Measurements from ENCODE around the gene TMEM218. TPM values are rescaled to one million over a fixed set of nuclear protein-coding genes. Genes with fewer than 3 reads are reported as not detected.

The TMEM218 gene
- total and polyA plus RNA-seq, 2 of the 8 experiments (the other 6 are each of a cell fraction or from before 2014, with no cell fraction given): 17.0 to 33.5 TPM

GRCh38 chr11:125072218-125072960 is 39.0 kb downstream of the TMEM218 start (continued):
- no peak for TF ChIP-seq CHD7 (IDR thresholded peaks at IDR 0.05; ENCODE audit: insufficient replicate concordance, low read length)
- TF ChIP-seq KDM4A (IDR thresholded peaks at IDR 0.05; ENCODE audit: low read depth, low read length, severe bottlenecking): no peak
- TF ChIP-seq SIRT6 (IDR thresholded peaks at IDR 0.05; ENCODE audit: low read length): no peak
